Stomach (tissue), 4 donors: ENCODE results near the gene MNT.

ENCODE experiments used
- CTCF ChIP-seq, 7 experiments: fragments of 450-650 bp in 4 of 7; fragments of 200-600 bp in 3 of 7; sonication (generic) in 3 of 7; IDR thresholded peaks; one replicate each; pipeline ENCODE4 v1.5.1; 2016 to 2019; ENCODE audit warnings: antibody characterized with exemption in 7 of 7, control low read depth in 2 of 7, mild to moderate bottlenecking in 1 of 7
- POLR2AphosphoS5 ChIP-seq, 3 donors: sonication (generic); formaldehyde crosslinking; IDR thresholded peaks; one replicate each; pipeline ENCODE4 v1.6.1; 2016; ENCODE audit warnings: antibody characterized with exemption in 3 of 3

GRCh38 chr17:2420176-2420575 lies 19.3 kb upstream of the MNT start:
- TF ChIP-seq CTCF (IDR thresholded peaks at IDR 0.05) (no peak), POLR2AphosphoS5 (IDR thresholded peaks at IDR 0.05) (no peak)
